Breast epithelium (tissue), 4 donors: Measurements from ENCODE around the gene KIZ. TPM values are rescaled to one million over a fixed set of nuclear protein-coding genes. Genes with fewer than 3 reads are reported as not detected.

Source experiments
- DNase-seq, 2 donors: peaks; one replicate each; pipeline ENCODE4 v3.0.0-alpha.2; 2019; ENCODE audit warnings: low spot score in 2 of 2
- H3K27ac ChIP-seq, 2 donors: fragments of 200-600 bp; sonication (generic) in 1 of 2; one replicate each; pipeline ENCODE4 v1.5.1; 2016 to 2019; ENCODE audit warnings: mild to moderate bottlenecking in 1 of 2
- H3K27me3 ChIP-seq, 2 donors: fragments of 200-600 bp; sonication (generic) in 1 of 2; one replicate each; pipeline versions ENCODE4 v1.5.1 to v1.6.0; 2017 to 2019; ENCODE audit warnings: control low read depth in 1 of 2, mild to moderate bottlenecking in 1 of 2
- H3K36me3 ChIP-seq: fragments of 200-600 bp; one replicate; pipeline ENCODE4 v1.5.1; 2019
- H3K4me1 ChIP-seq, 2 donors: fragments of 200-600 bp; sonication (generic); one replicate each; pipeline ENCODE4 v1.5.1; 2016 to 2019; ENCODE audit warnings: control low read depth in 1 of 2
- H3K4me3 ChIP-seq, 3 donors: fragments of 200-600 bp; sonication (generic); 1 replicate in 2 of 3; 2 replicates in 1 of 3; pipeline ENCODE4 v1.5.1; 2016 to 2019; ENCODE audit warnings: mild to moderate bottlenecking in 3 of 3, moderate library complexity in 2 of 3
- H3K9me3 ChIP-seq, 2 donors: fragments of 200-600 bp; sonication (generic) in 1 of 2; one replicate each; pipeline ENCODE4 v1.5.1; 2016 to 2019; ENCODE audit warnings: control low read depth in 1 of 2
- POLR2A ChIP-seq: fragments of 450-650 bp; IDR thresholded peaks from one replicate; pipeline ENCODE4 v1.6.1; 2016; ENCODE audit warnings: antibody characterized with exemption, mild to moderate bottlenecking, moderate library complexity
- POLR2AphosphoS5 ChIP-seq, 3 donors: sonication (generic); formaldehyde crosslinking; IDR thresholded peaks; one replicate each; pipeline ENCODE4 v1.6.1; 2017; ENCODE audit warnings: antibody characterized with exemption in 3 of 3
- intact Hi-C: fragments of 100-400 bp; cut with DNase I; formaldehyde crosslinking; loops from one replicate; pipeline ENCODE4 v1.15.1; 2023; ENCODE audit warnings: low total_unique reads
- total RNA-seq, 3 donors: library from RNA; depleted of rRNA; stranded (reverse); fragments of >200 nt; gene quantifications; one replicate each; pipeline ENCODE4 v1.1.0, GENCODE V29; 2016
- TF ChIP-seq, protein P1 (sequence below), 3 donors: fragments of 450-650 bp; IDR thresholded peaks; one replicate each; pipeline ENCODE4 v1.5.1; 2016 to 2017; ENCODE audit warnings: antibody characterized with exemption in 3 of 3, mild to moderate bottlenecking in 3 of 3, moderate library complexity in 3 of 3

KIZ gene
- total RNA-seq, 3 donors from 2014 or later: 29.8 to 46.2 (median 45.9) TPM

DNA sequence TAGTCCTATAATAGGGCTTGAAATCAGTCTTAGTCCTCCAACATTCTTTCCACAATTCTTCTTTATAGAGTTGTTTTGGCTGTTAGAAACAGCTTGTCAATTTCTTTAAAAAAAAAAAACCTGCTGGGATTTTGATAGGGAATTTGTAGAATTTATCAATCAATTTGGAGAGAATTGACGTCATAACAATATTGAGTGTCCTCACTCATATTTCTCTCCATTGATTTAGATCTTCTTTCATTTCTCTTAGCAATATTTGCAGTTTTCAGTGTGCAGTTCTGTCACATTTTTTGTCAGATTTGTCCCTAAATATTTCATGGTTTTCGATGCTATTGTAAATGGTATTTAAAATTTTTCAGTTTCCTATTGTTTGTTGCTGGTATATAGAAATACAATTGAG, 14.5 kb upstream of the KIZ start:
- no peaks in the 10 kb centered on the region for H3K36me3 ChIP-seq
- intact Hi-C loops: no loop called here
- no peak overlapping the region for H3K27ac ChIP-seq
- H3K4me1 ChIP-seq: no peaks in the 10 kb centered on the region
- no peak overlapping the region for H3K4me3 ChIP-seq
- no peak for DNase-seq
- H3K9me3 ChIP-seq: no peaks in the 10 kb centered on the region
- TF ChIP-seq POLR2A: no peak
- TF ChIP-seq, protein P1, sequence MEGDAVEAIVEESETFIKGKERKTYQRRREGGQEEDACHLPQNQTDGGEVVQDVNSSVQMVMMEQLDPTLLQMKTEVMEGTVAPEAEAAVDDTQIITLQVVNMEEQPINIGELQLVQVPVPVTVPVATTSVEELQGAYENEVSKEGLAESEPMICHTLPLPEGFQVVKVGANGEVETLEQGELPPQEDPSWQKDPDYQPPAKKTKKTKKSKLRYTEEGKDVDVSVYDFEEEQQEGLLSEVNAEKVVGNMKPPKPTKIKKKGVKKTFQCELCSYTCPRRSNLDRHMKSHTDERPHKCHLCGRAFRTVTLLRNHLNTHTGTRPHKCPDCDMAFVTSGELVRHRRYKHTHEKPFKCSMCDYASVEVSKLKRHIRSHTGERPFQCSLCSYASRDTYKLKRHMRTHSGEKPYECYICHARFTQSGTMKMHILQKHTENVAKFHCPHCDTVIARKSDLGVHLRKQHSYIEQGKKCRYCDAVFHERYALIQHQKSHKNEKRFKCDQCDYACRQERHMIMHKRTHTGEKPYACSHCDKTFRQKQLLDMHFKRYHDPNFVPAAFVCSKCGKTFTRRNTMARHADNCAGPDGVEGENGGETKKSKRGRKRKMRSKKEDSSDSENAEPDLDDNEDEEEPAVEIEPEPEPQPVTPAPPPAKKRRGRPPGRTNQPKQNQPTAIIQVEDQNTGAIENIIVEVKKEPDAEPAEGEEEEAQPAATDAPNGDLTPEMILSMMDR (IDR thresholded peaks at IDR 0.05): no peak
- no peak for TF ChIP-seq POLR2AphosphoS5 (IDR thresholded peaks at IDR 0.05)
- peaks cover 0 to 15% of the 10 kb centered on the region in 2 donors for H3K27me3 ChIP-seq

DNA sequence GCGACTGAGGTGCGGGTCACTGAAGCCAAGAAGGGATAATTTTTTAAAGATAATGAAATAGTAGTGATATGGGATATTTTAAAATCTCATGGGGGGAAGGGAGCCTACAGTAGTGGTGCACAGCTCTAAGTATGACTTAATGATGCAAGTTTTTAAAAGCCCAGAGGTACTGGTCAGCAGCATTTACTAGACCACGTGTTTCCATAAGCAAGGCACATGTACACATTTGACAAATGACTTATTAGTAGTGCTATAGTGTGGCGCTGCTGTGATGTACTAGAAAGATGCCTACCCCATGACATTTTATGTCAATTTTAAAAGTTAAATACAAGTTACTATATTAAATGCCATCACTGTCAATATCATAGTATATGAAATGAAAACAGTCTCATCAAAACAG, 12.2 kb upstream of the KIZ start:
- no peaks in the 10 kb centered on the region for H3K36me3 ChIP-seq
- no peaks in the 10 kb centered on the region for H3K9me3 ChIP-seq
- no peaks in the 10 kb centered on the region for H3K4me1 ChIP-seq
- no peak overlapping the region for H3K4me3 ChIP-seq
- TF ChIP-seq POLR2AphosphoS5 (IDR thresholded peaks at IDR 0.05) (no peak), POLR2A (no peak)
- TF ChIP-seq, protein P1 (IDR thresholded peaks at IDR 0.05): no peak
- H3K27ac ChIP-seq: no peak overlapping the region
- no peak for DNase-seq
- no peaks in the 10 kb centered on the region for H3K27me3 ChIP-seq
- intact Hi-C loops: no loop called here

DNA sequence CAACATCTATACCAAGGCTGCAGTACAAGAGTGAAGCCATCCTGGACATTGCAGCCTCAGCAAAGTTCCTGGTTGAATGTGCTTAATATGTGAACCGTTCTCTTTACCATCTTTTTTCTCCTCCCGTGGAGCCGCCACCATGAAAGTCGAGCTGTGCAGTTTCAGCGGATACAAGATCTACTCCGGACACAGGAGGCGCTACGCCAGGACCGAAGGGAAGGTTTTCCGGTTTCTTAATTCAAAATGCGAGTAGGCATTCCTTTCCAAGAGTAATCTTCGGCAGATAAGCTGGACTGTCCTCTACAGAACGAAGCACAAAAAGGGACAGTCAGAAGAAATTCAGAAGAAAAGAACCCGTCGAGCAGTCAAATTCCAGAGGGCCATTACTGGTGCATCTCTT, 11.3 kb upstream of the KIZ start:
- Histone ChIP-seq H3K36me3 (no peaks in the 10 kb centered on the region), H3K4me3 (no peak overlapping the region), H3K9me3 (no peaks in the 10 kb centered on the region), H3K4me1 (no peaks in the 10 kb centered on the region), H3K27me3 (no peaks in the 10 kb centered on the region), H3K27ac (no peak overlapping the region)
- no peak for TF ChIP-seq POLR2AphosphoS5 (IDR thresholded peaks at IDR 0.05)
- TF ChIP-seq, protein P1 (IDR thresholded peaks at IDR 0.05): no peak
- TF ChIP-seq POLR2A: no peak
- intact Hi-C loops: no loop called here
- DNase-seq: no peak

DNA sequence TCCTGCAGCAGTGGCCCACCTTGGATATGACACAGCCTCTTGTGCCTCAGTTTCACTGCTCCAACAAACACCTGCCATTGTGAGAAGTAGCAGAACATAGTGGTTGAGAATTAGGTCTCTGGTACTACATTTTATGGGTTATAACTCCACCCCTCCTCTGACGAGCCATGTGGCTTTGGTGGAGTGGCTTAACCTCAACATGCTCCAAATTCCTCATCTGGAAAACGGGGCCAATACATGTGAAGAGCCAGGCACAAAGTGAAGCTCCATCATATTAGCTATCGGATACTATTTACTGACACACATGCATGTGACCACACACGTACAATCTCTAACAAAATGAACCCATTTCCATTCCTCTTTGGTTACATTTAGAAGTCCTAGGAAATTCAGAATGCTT, 8.4 kb upstream of the KIZ start:
- TF ChIP-seq POLR2A: no peak
- intact Hi-C loops: no loop called here
- Histone ChIP-seq H3K4me3 (no peak overlapping the region), H3K4me1 (no peaks in the 10 kb centered on the region), H3K27me3 (no peaks in the 10 kb centered on the region), H3K27ac (no peak overlapping the region), H3K36me3 (no peaks in the 10 kb centered on the region), H3K9me3 (no peaks in the 10 kb centered on the region)
- DNase-seq: no peak

DNA sequence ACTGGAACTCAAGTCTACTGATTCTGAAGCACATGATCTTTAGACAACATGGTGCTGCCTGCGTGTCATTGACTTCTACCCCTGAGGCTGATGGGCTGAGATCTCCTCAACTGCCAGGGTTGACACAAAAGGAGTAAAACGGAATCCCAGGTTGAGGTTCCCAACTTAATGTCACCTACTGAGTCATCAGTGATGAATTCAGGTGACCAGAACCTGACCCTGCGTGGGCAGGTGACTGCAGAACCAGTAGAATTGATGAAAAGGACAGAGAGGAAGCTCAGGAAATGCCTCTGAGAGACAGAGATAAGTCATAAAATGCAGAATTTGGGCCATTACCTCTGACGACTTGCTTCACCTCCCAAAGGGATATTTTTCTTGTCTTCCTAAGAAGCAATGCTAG, 7.7 kb upstream of the KIZ start:
- intact Hi-C loops: no loop called here
- Histone ChIP-seq H3K36me3 (no peaks in the 10 kb centered on the region), H3K9me3 (no peaks in the 10 kb centered on the region), H3K27ac (no peak overlapping the region), H3K4me1 (no peaks in the 10 kb centered on the region), H3K27me3 (no peaks in the 10 kb centered on the region), H3K4me3 (no peak overlapping the region)
- DNase-seq: no peak
- TF ChIP-seq, protein P1 (IDR thresholded peaks at IDR 0.05): no peak
- no peak for TF ChIP-seq POLR2A
- TF ChIP-seq POLR2AphosphoS5 (IDR thresholded peaks at IDR 0.05): no peak

DNA sequence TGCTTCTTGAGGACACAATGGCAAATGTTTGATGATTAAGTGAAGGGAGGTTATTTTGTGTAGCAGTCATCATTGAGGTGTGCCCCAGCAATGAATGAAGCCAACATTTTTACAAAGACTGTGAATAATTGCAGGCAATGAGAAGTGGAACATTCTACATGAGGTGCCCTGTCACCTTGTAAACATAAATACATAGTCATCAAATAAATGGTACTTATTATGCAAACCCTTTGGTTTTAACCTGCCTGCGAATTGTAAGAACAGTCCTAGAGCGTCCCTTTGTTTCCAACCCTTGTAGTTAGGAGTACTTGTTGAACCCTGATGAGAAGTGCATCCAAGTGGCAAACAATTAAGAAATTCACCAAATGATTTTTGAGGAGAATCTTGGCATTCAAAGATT, 7.1 kb upstream of the KIZ start:
- Histone ChIP-seq H3K9me3 (no peaks in the 10 kb centered on the region), H3K27ac (no peak overlapping the region), H3K4me1 (no peaks in the 10 kb centered on the region), H3K27me3 (no peaks in the 10 kb centered on the region), H3K36me3 (no peaks in the 10 kb centered on the region), H3K4me3 (no peak overlapping the region)
- intact Hi-C loops: no loop called here
- TF ChIP-seq, protein P1 (IDR thresholded peaks at IDR 0.05): no peak
- TF ChIP-seq POLR2AphosphoS5 (IDR thresholded peaks at IDR 0.05): no peak
- no peak for TF ChIP-seq POLR2A
- no peak for DNase-seq
